HepG2 (cell line): ENCODE data around the gene KIF3A.

Experiments
- BRCA1 ChIP-seq: sonication (generic); formaldehyde crosslinking; IDR thresholded peaks from 2 replicates; pipeline ENCODE4 v1.4.0; 2020; ENCODE audit warnings: missing genetic modification reagents
- CTCF ChIP-seq: sonication (generic); formaldehyde crosslinking; IDR thresholded peaks from 2 replicates; pipeline ENCODE4 v1.5.0; 2020; ENCODE audit warnings: mild to moderate bottlenecking, missing genetic modification reagents, moderate library complexity
- E2F5 ChIP-seq: sonication (generic); formaldehyde crosslinking; conservative IDR thresholded peaks from 2 replicates; pipeline ENCODE4 v1.4.0; 2020; ENCODE audit warnings: missing genetic modification reagents
- IKZF1 ChIP-seq: fragments of 450-650 bp; IDR thresholded peaks from 2 replicates; pipeline ENCODE4 v1.7.1; 2016
- MAX ChIP-seq: IDR thresholded peaks from 2 replicates; pipeline ENCODE4 v1.6.1; 2012; ENCODE audit warnings: inconsistent platforms
- MYC ChIP-seq: sonication (generic); formaldehyde crosslinking; IDR thresholded peaks from 2 replicates; pipeline ENCODE4 v1.9.0; 2021; ENCODE audit warnings: missing genetic modification reagents, borderline replicate concordance
- REPIN1 ChIP-seq: sonication (generic); formaldehyde crosslinking; IDR thresholded peaks from 2 replicates; pipeline ENCODE4 v1.8.0; 2022; ENCODE audit warnings: missing genetic modification reagents, low read depth, mild to moderate bottlenecking, borderline replicate concordance
- SMC3 ChIP-seq: IDR thresholded peaks from 2 replicates; pipeline ENCODE4 v1.6.1; 2011; ENCODE audit warnings: low read length, improper control_type of control experiment
- STAG1 ChIP-seq: sonication (generic); formaldehyde crosslinking; IDR thresholded peaks from 2 replicates; pipeline ENCODE4 v1.4.0; 2020; ENCODE audit warnings: missing genetic modification reagents
- TCF12 ChIP-seq, 2 experiments: fragments of 450-650 bp in 1 of 2; sonication (generic) in 1 of 2; formaldehyde crosslinking in 1 of 2; IDR thresholded peaks; 2 replicates each; pipeline versions ENCODE4 v1.6.1 to v1.8.0; 2017 to 2022; ENCODE audit warnings: antibody characterized with exemption in 1 of 2, mild to moderate bottlenecking in 1 of 2, missing genetic modification reagents in 1 of 2, moderate library complexity in 1 of 2
- ZFP36 ChIP-seq: fragments of 150-350 bp; IDR thresholded peaks from 2 replicates; pipeline ENCODE4 v1.6.1; 2018; ENCODE audit warnings: borderline replicate concordance, low read length, low read depth; ENCODE audit not compliant: partially characterized antibody
- ZNF138 ChIP-seq: sonication (generic); formaldehyde crosslinking; IDR thresholded peaks from 2 replicates; pipeline ENCODE4 v1.5.0; 2020; ENCODE audit warnings: mild to moderate bottlenecking, low read depth, missing genetic modification reagents
- ZNF75D ChIP-seq: sonication (generic); formaldehyde crosslinking; IDR thresholded peaks from 2 replicates; pipeline ENCODE4 v1.8.1; 2023; ENCODE audit warnings: missing genetic modification reagents, mild to moderate bottlenecking, borderline replicate concordance
- TF ChIP-seq, protein P1 (sequence below): sonication (generic); formaldehyde crosslinking; IDR thresholded peaks from 2 replicates; pipeline ENCODE4 v1.4.0; 2020; ENCODE audit warnings: missing genetic modification reagents, borderline replicate concordance

- TF ChIP-seq ZNF75D (CRISPR knock-in tag): no peak
- TF ChIP-seq, protein P1, sequence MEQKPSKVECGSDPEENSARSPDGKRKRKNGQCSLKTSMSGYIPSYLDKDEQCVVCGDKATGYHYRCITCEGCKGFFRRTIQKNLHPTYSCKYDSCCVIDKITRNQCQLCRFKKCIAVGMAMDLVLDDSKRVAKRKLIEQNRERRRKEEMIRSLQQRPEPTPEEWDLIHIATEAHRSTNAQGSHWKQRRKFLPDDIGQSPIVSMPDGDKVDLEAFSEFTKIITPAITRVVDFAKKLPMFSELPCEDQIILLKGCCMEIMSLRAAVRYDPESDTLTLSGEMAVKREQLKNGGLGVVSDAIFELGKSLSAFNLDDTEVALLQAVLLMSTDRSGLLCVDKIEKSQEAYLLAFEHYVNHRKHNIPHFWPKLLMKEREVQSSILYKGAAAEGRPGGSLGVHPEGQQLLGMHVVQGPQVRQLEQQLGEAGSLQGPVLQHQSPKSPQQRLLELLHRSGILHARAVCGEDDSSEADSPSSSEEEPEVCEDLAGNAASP (CRISPR knock-in tag): no peak
- TF ChIP-seq CTCF: no peak
- TF ChIP-seq REPIN1 (CRISPR knock-in tag): no peak
- TF ChIP-seq BRCA1 (CRISPR knock-in tag): no peak
- TF ChIP-seq SMC3: no peak
- no peak for TF ChIP-seq E2F5 (CRISPR knock-in tag)
- no peak for TF ChIP-seq MAX
- no peak for TF ChIP-seq MYC
- no peak for TF ChIP-seq ZFP36
- no peak for TF ChIP-seq STAG1 (CRISPR knock-in tag)
- TF ChIP-seq IKZF1: no peak
- TF ChIP-seq TCF12 (IDR thresholded peaks at IDR 0.05): no peak
- TF ChIP-seq TCF12 (CRISPR knock-in tag; IDR thresholded peaks at IDR 0.05): no peak
- TF ChIP-seq ZNF138 (CRISPR knock-in tag): no peak
Observed at GRCh38 chr5:132751971-132752580, 14.7 kb upstream of the KIF3A start.
